Activated naive CD8-positive, alpha-beta T cell treated with anti-CD3 and anti-CD28 coated beads, Interleukin-2, amount 50 U/mL, for 24 hours (primary cell): ENCODE results near the gene ATP1A2.

Source experiments
- ATAC-seq: fragments of 150-1000 bp; cut with Tn5 transposase; one replicate; pipeline ENCODE4 v1.10.0; 2021
- DNase-seq: peaks from one replicate; pipeline ENCODE4 v3.0.0; 2021
- H3K27ac Mint-ChIP-seq: one replicate; pipeline ENCODE4 v1.8.0; 2021; ENCODE audit warnings: mild to moderate bottlenecking, mixed read lengths
- H3K27me3 Mint-ChIP-seq: one replicate; pipeline ENCODE4 v1.8.0; 2021; ENCODE audit warnings: mixed read lengths
- H3K36me3 Mint-ChIP-seq: one replicate; pipeline ENCODE4 v1.8.0; 2021; ENCODE audit warnings: low read depth, mixed read lengths
- H3K4me1 Mint-ChIP-seq: one replicate; pipeline ENCODE4 v1.8.0; 2021; ENCODE audit warnings: mixed read lengths
- H3K4me3 Mint-ChIP-seq: one replicate; pipeline ENCODE4 v1.8.0; 2021; ENCODE audit warnings: mild to moderate bottlenecking, moderate library complexity, mixed read lengths
- H3K9me3 Mint-ChIP-seq: one replicate; pipeline ENCODE4 v1.8.0; 2021; ENCODE audit warnings: mixed read lengths

ATP1A2 gene

DNA sequence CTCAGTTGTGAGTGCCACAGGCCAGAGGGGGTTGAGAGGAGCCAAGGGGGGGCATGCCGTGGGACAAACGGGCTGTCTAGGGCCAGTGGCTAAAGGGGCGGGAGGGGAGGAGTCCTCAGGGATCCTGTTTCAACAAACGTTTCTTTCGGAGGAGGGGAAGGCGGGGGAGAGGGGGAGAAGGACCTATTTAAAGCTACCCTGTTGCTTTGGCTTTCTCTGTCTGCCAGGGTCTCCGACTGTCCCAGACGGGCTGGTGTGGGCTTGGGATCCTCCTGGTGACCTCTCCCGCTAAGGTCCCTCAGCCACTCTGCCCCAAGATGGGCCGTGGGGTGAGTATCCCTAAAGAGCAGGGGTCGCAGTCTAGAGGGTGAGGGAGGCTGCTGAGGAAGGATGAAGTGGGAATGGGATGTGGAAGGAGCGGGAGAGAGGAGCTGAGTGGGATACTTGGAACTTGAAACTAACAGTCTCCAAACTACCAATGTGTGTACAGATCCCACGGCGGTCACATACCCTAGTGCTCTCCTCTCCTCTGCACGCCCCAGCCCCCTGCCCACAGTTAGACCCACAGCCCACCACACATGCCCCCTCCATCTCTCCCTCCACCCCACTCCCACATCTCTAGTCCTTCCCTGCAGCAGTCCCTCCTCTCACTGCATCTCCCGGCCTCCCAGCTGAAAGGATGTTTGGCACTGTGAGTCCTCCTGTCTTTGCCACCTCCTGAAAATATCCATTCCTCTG is at the start of gene ATP1A2:
ATP1A2 (plus strand) TSS at position 215 of the 738 bp plus-strand sequence; CDS start at position 318, 103 bp downstream.
- ATAC-seq (no peak), DNase-seq (no peak)
- Mint-ChIP-seq H3K27me3 (peaks cover 18% of the 10 kb centered on the region), H3K36me3 (no peaks in the 10 kb centered on the region), H3K4me3 (no peak within 1 kb of the TSS), H3K27ac (no peak within 1 kb of the TSS), H3K9me3 (no peaks in the 10 kb centered on the region), H3K4me1 (no peaks in the 10 kb centered on the region)

GRCh38 chr1:160066829-160067745 is 48.5 kb upstream of the ATP1A2 start:
- H3K9me3 Mint-ChIP-seq = no peaks in the 10 kb centered on the region
- no peak overlapping the region for H3K4me3 Mint-ChIP-seq
- DNase-seq = no peak
- no peak for ATAC-seq
- no peaks in the 10 kb centered on the region for H3K36me3 Mint-ChIP-seq
- peaks cover 28% of the 10 kb centered on the region for H3K27me3 Mint-ChIP-seq
- no peak overlapping the region for H3K27ac Mint-ChIP-seq
- peaks cover 8% of the 10 kb centered on the region for H3K4me1 Mint-ChIP-seq

- Mint-ChIP-seq H3K4me3 (no peak overlapping the region), H3K4me1 (peaks cover 8% of the 10 kb centered on the region), H3K27ac (no peak overlapping the region), H3K27me3 (peaks cover 30% of the 10 kb centered on the region), H3K9me3 (no peaks in the 10 kb centered on the region), H3K36me3 (no peaks in the 10 kb centered on the region)
- DNase-seq = no peak
- no peak for ATAC-seq
Measured at GRCh38 chr1:160068225-160068624, 47.3 kb upstream of the ATP1A2 start.

- Mint-ChIP-seq H3K4me1 (peaks cover 8% of the 10 kb centered on the region), H3K4me3 (peak within 1 kb of the TSS; percentile 85), H3K9me3 (no peaks in the 10 kb centered on the region), H3K27me3 (peaks cover 32% of the 10 kb centered on the region), H3K27ac (no peak within 1 kb of the TSS), H3K36me3 (no peaks in the 10 kb centered on the region)
- ATAC-seq = no peak
- DNase-seq = no peak
Measured at GRCh38 chr1:160069460-160070231, 45.9 kb upstream of the ATP1A2 start, which contains the start of gene KCNJ10. TSS of gene KCNJ10 (minus strand) at chr1:160070160. CDS start at chr1:160042532, 27,628 bp downstream.

DNA sequence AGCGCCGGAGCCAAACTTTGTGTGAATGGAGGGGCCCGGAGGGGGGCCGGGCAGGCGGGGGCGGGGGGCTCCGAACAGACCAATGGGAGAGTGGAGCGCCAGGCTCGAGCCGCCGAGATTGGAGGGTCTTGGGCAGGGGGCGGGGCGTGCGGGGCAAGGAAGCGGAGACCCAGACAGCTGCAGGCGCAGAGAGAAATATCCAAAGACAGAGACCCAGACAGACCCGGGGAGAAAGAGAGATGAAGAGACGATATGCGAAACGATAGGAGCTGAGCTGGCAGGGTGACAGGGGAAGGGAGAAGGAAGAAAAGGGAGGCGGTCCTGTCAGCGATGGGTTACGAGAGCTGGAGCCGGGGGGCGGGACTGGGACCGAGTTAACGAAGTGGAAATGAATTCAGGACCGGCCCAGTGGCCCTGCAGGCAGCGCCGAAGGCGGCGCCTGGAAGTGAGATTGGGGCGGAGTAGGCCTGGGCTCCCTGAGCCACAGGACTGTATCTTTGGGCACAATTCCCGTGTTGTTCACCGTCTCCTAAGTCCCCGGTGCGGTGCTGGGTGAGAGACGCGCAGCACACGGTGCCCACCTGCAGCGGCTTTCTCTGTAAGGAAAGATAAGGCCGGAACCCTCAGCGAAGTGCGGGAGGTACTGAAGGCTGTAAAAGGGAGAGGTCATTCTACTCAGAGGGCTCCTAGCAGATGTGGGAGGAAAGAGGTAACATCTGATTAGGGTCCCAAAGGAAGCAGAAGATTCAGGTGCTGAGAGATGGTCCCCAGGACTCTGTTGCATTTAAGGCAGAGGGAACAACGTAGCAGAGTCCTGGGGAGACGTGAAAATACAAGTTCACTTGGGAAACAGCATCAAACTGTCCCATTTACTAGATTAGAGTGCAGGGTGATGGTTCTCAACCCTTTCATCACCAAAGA is 45.1 kb upstream of the ATP1A2 start:
- Mint-ChIP-seq H3K27ac (no peak overlapping the region), H3K4me1 (peaks cover 8% of the 10 kb centered on the region), H3K4me3 (peak overlapping the region; percentile 85), H3K27me3 (peaks cover 32% of the 10 kb centered on the region), H3K9me3 (no peaks in the 10 kb centered on the region), H3K36me3 (no peaks in the 10 kb centered on the region)
- peak; percentile 79 for DNase-seq
- ATAC-seq = peak; percentile 81

DNA sequence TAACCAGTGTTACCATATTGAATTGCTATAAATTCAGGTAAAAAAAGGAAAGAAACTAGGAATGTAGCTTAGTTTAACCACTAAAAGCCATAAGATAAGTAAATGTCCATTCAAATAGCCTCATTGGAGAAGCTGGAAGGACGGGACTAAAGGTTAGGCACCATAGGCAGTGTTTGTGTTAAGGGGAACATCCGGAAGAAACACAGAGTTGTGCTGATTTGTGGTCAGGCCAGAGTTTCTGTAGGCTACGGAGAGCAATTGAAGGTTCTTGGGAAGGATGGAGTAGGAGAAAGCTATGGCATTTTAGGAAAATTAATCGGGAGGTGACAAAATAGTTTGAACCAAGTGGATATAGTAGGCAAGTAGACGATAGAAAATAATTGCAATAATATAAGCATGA is 44.3 kb upstream of the ATP1A2 start:
- peaks cover 37% of the 10 kb centered on the region for H3K27me3 Mint-ChIP-seq
- ATAC-seq (no peak), DNase-seq (no peak)
- no peaks in the 10 kb centered on the region for H3K36me3 Mint-ChIP-seq
- H3K4me1 Mint-ChIP-seq = peaks cover 8% of the 10 kb centered on the region
- H3K27ac Mint-ChIP-seq = no peak overlapping the region
- H3K4me3 Mint-ChIP-seq = no peak overlapping the region
- no peaks in the 10 kb centered on the region for H3K9me3 Mint-ChIP-seq

DNA sequence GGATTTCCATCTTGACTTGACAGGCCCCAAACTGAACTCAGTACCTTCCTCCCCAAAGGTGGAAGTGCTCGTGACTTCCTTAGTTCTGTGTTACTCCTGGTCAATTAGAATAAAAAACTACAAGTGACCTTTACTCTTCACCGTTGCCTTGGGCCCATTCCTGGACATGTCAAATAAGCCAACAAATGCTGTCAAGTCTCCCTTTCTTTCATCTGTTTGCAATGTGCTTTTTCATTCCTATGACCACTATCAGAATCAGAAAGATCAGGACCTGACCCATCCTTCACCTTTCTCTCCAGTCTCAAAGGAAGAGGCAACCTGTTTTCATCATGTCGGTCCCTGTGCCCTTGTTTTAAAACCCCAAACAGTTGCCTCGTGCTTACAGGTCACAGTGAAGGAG is 40.7 kb upstream of the ATP1A2 start:
- ATAC-seq = no peak
- Mint-ChIP-seq H3K27ac (no peak overlapping the region), H3K27me3 (peaks cover 50% of the 10 kb centered on the region), H3K4me1 (peaks cover 11% of the 10 kb centered on the region), H3K9me3 (no peaks in the 10 kb centered on the region), H3K4me3 (no peak overlapping the region), H3K36me3 (no peaks in the 10 kb centered on the region)
- no peak for DNase-seq

GRCh38 chr1:160075836-160076235 is 39.7 kb upstream of the ATP1A2 start:
- Mint-ChIP-seq H3K27me3 (peaks cover 53% of the 10 kb centered on the region), H3K9me3 (no peaks in the 10 kb centered on the region), H3K4me1 (peaks cover 14% of the 10 kb centered on the region), H3K36me3 (no peaks in the 10 kb centered on the region), H3K27ac (no peak overlapping the region), H3K4me3 (no peak overlapping the region)
- ATAC-seq (no peak), DNase-seq (no peak)

GRCh38 chr1:160076295-160076694 is 39.3 kb upstream of the ATP1A2 start:
- no peak for DNase-seq
- Mint-ChIP-seq H3K9me3 (no peaks in the 10 kb centered on the region), H3K27me3 (peaks cover 55% of the 10 kb centered on the region), H3K4me1 (peaks cover 19% of the 10 kb centered on the region), H3K4me3 (no peak overlapping the region), H3K27ac (no peak overlapping the region), H3K36me3 (no peaks in the 10 kb centered on the region)
- no peak for ATAC-seq

GRCh38 chr1:160077486-160077885 is 38.1 kb upstream of the ATP1A2 start:
- no peaks in the 10 kb centered on the region for H3K36me3 Mint-ChIP-seq
- H3K27ac Mint-ChIP-seq = no peak overlapping the region
- H3K9me3 Mint-ChIP-seq = no peaks in the 10 kb centered on the region
- peaks cover 19% of the 10 kb centered on the region for H3K4me1 Mint-ChIP-seq
- ATAC-seq = no peak
- H3K27me3 Mint-ChIP-seq = peaks cover 55% of the 10 kb centered on the region
- no peak overlapping the region for H3K4me3 Mint-ChIP-seq
- DNase-seq = no peak

DNA sequence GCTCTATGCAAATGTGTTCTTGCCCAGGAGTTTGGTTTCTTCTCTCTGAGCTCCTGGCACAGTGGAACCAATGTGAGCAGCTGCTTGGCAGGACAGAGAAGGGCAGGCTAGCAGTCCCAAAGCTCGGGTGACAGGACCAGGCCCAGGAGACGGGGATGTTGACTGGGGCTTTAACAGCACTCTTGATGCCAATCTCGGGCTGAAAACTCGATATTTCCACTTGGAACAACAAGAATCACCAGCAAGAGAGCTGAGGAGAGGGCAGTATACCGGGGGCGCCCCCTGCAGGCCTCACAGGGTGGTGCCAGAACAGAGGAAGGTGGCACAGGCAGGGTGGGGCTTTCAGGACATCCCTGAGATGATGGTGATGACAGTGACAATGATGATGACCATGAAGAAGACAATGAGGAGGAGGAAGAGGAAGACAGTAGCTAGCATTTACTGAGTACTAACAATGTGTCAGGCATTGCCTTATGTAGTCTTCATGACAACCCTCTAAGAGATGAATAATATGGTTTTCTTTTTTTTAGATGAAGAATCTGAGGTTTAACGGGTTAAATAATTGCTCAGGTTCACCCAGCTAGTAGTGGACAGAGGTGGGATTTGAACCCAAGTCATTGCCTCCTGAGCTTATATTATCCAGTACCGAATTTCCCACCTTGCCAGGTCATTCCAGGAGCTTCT is 36.9 kb upstream of the ATP1A2 start:
- Mint-ChIP-seq H3K9me3 (no peaks in the 10 kb centered on the region), H3K27me3 (peaks cover 59% of the 10 kb centered on the region), H3K36me3 (no peaks in the 10 kb centered on the region), H3K4me1 (peaks cover 19% of the 10 kb centered on the region), H3K27ac (no peak overlapping the region), H3K4me3 (no peak overlapping the region)
- DNase-seq (peak; percentile 73), ATAC-seq (peak; percentile 87)

- Mint-ChIP-seq H3K36me3 (peaks cover 4% of the 10 kb centered on the region), H3K27me3 (peaks cover 59% of the 10 kb centered on the region), H3K9me3 (no peaks in the 10 kb centered on the region), H3K4me1 (peaks cover 23% of the 10 kb centered on the region), H3K4me3 (no peak overlapping the region), H3K27ac (no peak overlapping the region)
- no peak for ATAC-seq
- no peak for DNase-seq
Measured at GRCh38 chr1:160079448-160079847, 36.1 kb upstream of the ATP1A2 start.

GRCh38 chr1:160080381-160081100 is 35.0 kb upstream of the ATP1A2 start:
- ATAC-seq = peak; percentile 33
- DNase-seq = no peak
- Mint-ChIP-seq H3K9me3 (no peaks in the 10 kb centered on the region), H3K4me3 (no peak overlapping the region), H3K27ac (no peak overlapping the region), H3K27me3 (peaks cover 59% of the 10 kb centered on the region), H3K36me3 (peaks cover 9% of the 10 kb centered on the region), H3K4me1 (peaks cover 26% of the 10 kb centered on the region)
